ENCODE measurements around the gene DUSP8. TPM values are rescaled to one million over a fixed set of nuclear protein-coding genes. Genes with fewer than 3 reads are reported as not detected.
"Not testable (repeated sequence)": the region's sequence is repeated elsewhere in the genome, so short reads cannot be mapped to it uniquely, and the experiment has no call there.

Gene DUSP8
- total RNA-seq, 1 donor from 2014 or later = 0.76 TPM

- ATAC-seq = no peak
Observed at GRCh38 chr11:1514336-1515061, 57.6 kb downstream of the DUSP8 start.

GRCh38 chr11:1513326-1514296 is 58.5 kb downstream of the DUSP8 start:
- ATAC-seq = no peak

- ATAC-seq = not testable (repeated sequence)
Observed at GRCh38 chr11:1512531-1513258, 59.4 kb downstream of the DUSP8 start.

GRCh38 chr11:1511937-1512496 is 60.1 kb downstream of the DUSP8 start:
- ATAC-seq = no peak

GRCh38 chr11:1510928-1511327 is 61.1 kb downstream of the DUSP8 start:
- ATAC-seq = no peak

- ATAC-seq = not testable (repeated sequence)
Observed at GRCh38 chr11:1510351-1510750, 61.7 kb downstream of the DUSP8 start.

- no peak for ATAC-seq
Observed at GRCh38 chr11:1509626-1510255, 62.3 kb downstream of the DUSP8 start.

- ATAC-seq = no peak
Observed at GRCh38 chr11:1508986-1509385, 63.1 kb downstream of the DUSP8 start.

- ATAC-seq = no peak
Observed at GRCh38 chr11:1508491-1508891, 63.6 kb downstream of the DUSP8 start.

GRCh38 chr11:1507381-1508140 is 64.5 kb downstream of the DUSP8 start:
- ATAC-seq = no peak

GRCh38 chr11:1506981-1507380 is 65.1 kb downstream of the DUSP8 start:
- no peak for ATAC-seq

GRCh38 chr11:1505480-1505879 is 66.6 kb downstream of the DUSP8 start:
- ATAC-seq = no peak

GRCh38 chr11:1504581-1505290 is 67.3 kb downstream of the DUSP8 start:
- ATAC-seq = no peak

- ATAC-seq = no peak
Observed at GRCh38 chr11:1504138-1504537, 67.9 kb downstream of the DUSP8 start.

Other genes with a start within 250 kb of the DUSP8 start
- 0.08 TPM for gene BRSK2, start 182.3 kb downstream of the DUSP8 start, total RNA-seq
- gene MOB2, start 85.5 kb downstream of the DUSP8 start, total RNA-seq = 32.1 TPM
- gene KRTAP5-1, start 13.0 kb upstream of the DUSP8 start, total RNA-seq = not detected
- not detected for gene KRTAP5-2, start 26.0 kb upstream of the DUSP8 start, total RNA-seq
- not detected for gene KRTAP5-3, start 36.2 kb upstream of the DUSP8 start, total RNA-seq
- not detected for gene KRTAP5-4, start 49.9 kb upstream of the DUSP8 start, total RNA-seq
- not detected for gene KRTAP5-5, start 57.5 kb upstream of the DUSP8 start, total RNA-seq
- not detected for gene KRTAP5-6, start 124.9 kb upstream of the DUSP8 start, total RNA-seq
- gene IFITM10, start 178.3 kb upstream of the DUSP8 start, total RNA-seq = 0.96 TPM
- 583 TPM for gene CTSD, start 191.7 kb upstream of the DUSP8 start, total RNA-seq